ENCODE measurements around the gene NPY1R.

GRCh38 chr4:163372029-163372428 is 39.6 kb upstream of the NPY1R start:
- no peak for TF ChIP-seq POLR2A (IDR thresholded peaks at IDR 0.05)
- TF ChIP-seq, protein P1, sequence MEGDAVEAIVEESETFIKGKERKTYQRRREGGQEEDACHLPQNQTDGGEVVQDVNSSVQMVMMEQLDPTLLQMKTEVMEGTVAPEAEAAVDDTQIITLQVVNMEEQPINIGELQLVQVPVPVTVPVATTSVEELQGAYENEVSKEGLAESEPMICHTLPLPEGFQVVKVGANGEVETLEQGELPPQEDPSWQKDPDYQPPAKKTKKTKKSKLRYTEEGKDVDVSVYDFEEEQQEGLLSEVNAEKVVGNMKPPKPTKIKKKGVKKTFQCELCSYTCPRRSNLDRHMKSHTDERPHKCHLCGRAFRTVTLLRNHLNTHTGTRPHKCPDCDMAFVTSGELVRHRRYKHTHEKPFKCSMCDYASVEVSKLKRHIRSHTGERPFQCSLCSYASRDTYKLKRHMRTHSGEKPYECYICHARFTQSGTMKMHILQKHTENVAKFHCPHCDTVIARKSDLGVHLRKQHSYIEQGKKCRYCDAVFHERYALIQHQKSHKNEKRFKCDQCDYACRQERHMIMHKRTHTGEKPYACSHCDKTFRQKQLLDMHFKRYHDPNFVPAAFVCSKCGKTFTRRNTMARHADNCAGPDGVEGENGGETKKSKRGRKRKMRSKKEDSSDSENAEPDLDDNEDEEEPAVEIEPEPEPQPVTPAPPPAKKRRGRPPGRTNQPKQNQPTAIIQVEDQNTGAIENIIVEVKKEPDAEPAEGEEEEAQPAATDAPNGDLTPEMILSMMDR (IDR thresholded peaks at IDR 0.05), result no peak
- TF ChIP-seq EP300 (IDR thresholded peaks at IDR 0.05), result no peak

All from ovary (tissue), 3 donors.